Measurements from ENCODE around the gene CLEC4G.
"Not testable (repeated sequence)": the region's sequence is repeated elsewhere in the genome, so short reads cannot be mapped to it uniquely, and the experiment has no call there.

Gene CLEC4G

DNA sequence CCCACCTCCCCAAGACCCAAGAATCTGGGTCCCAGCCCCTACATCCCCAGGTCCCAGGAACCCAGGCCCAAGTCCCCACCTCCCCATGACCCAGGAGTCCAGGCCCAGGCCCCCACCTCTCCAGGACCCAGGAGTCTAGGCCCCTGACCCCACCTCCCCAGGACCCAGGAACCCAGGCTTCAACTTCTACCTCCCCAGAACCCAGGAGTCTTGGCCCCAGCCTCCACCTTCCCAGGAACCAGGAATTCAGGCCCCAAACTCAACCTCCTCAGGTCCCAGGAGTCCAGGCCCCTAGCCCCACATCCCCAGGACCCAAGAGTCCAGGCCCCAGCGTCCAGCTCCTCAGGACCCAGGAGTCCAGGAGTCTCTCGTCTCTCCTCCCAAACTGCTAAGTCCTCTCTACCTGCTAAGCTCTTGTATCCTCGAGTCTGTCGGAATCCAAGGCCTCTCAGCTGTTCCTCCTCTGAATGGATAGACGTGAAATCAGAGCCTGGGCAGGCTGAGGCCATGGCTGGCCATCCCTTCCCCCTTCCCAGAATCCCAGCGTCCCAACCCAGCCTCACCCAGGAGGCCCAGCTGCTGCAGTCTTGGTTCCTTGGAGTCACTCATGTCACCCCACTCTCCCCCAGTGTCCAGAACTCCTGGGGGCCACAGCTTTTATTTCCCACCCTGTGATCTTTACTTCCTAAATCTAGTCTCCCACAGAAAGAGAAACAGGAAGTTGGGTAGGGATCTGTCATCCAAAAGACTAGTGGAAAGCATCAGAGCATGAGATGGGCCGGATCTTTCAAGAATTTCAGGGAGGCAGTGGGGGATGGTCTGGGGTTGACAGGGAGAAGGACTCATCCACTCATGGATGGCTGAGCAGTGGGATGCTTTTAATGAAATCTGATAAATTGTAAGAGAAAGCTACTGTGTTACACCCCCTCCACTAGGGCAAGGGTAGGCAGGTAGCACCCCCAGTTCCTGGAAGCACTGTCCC lies 15.3 kb upstream of the CLEC4G start, which contains the start of gene CD209:
Gene CD209, minus strand, starts transcription at position 632 of the 982 bp plus-strand sequence. Its CDS starts 23 bp downstream, at position 609.
- DNase-seq: no peak

DNA sequence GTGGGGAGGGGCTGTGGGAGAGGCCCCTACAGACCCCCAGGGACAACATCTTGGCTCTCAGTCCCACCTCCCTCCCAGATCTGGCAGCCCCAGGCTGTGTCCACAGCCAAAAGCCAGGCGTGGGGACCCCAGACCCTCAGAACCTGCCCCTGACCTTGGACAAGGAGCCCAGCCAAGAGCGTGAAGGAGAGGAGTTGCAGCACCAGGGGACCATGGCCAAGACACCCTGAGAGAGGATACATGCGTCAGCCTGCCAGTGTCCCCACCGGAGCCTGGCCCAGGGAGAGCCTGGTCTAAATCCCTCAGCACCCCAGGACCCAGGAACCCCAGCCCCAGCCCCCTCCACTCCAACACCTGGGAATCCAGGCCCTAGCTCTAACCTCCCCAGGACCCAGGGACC lies 14.4 kb upstream of the CLEC4G start:
- DNase-seq: not testable (repeated sequence)

GRCh38 chr19:7744871-7745650 lies 13.2 kb upstream of the CLEC4G start:
- no peak for DNase-seq

DNA sequence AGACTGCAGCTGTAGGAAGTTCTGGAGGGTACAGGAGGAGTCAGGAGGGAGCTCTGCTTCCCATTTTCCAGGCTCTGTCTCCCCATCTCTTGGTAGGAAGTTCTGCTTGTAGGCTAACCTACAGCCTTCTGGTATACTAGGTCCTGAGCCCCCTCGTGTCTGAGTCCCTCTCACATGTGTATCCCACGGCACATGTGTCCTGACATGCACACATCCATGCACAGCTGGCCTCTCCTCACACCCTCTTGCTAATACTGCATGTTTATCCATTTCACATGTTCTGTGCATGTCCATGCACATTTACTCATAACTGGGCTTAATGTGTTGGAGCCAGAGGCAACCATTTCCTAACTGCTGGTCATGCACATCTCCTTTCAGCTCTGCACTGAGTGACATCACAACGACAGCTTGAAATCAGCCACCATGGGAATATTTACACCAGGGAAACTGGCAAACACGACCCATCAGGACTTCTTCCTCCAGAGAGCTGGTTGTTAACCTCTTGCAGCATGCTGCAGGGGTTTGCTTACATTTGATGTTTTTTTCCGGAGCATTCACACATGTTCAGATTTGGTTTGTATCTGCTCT lies 12.4 kb upstream of the CLEC4G start:
- DNase-seq: no peak

- DNase-seq: no peak
Observed at GRCh38 chr19:7743425-7743841, 11.5 kb upstream of the CLEC4G start.

GRCh38 chr19:7742991-7743390 lies 11.1 kb upstream of the CLEC4G start:
- DNase-seq: no peak

DNA sequence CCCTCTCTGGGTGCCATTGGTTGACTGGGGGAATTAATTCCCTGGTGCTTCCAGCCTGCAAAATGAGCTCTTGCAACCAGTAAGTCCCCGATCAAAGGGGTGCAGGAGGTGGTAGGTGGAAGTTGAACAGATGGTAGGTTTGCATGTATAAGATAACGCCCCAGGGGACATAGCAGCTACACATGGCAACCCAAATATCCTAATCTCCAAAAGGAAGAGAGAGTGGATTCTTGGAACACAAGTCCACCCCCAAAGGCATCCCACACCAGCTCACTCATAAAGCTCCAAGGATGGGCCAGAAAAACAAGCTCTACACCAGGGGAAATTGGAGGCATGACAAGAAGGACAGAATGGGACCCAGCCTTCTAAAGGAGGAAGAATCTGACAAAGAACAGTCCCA lies 10.7 kb upstream of the CLEC4G start:
- no peak for DNase-seq

DNA sequence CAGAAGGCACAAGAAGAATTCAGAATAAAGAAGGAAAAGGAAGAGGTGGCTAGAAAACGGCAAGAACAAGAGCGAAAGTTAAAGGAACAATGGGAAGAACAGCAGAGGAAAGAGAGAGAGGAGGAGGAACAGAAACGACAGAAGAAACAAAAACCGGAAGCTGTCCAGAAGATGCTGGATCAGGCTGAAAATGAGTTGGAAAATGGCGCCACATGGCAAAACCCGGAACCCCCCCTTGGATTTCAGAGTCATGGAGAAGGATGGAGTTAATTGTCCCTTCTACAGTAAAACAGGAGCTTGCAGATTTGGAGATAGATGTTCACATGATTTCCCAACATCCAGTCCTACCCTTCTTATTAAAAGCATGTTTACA lies 8.8 kb upstream of the CLEC4G start:
- no peak for DNase-seq

GRCh38 chr19:7739801-7740681 lies 8.1 kb upstream of the CLEC4G start:
- DNase-seq: no peak

- no peak for DNase-seq
Observed at GRCh38 chr19:7739211-7739755, 7.4 kb upstream of the CLEC4G start.

DNA sequence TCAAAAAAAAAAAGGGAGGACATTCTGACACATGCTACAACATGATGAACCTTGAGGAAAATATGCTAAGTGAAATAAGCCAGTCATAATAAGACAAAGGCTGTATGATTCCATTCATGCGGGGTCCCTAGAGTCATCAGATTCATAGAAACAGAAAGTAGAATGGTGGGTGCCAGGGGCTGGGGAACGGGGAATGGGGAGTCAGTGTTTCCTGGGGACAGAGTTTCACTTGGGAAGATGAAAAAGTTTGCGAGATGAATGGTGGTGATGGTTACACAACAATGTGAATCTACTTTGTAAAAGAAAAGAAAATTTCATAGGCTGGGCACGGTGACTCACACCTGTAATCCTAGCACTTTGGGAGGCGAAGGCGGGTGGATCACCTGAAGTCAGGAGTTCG lies 6.1 kb upstream of the CLEC4G start:
- no peak for DNase-seq

GRCh38 chr19:7737215-7737614 lies 5.3 kb upstream of the CLEC4G start:
- DNase-seq: no peak

GRCh38 chr19:7736148-7736547 lies 4.2 kb upstream of the CLEC4G start:
- DNase-seq: no peak

DNA sequence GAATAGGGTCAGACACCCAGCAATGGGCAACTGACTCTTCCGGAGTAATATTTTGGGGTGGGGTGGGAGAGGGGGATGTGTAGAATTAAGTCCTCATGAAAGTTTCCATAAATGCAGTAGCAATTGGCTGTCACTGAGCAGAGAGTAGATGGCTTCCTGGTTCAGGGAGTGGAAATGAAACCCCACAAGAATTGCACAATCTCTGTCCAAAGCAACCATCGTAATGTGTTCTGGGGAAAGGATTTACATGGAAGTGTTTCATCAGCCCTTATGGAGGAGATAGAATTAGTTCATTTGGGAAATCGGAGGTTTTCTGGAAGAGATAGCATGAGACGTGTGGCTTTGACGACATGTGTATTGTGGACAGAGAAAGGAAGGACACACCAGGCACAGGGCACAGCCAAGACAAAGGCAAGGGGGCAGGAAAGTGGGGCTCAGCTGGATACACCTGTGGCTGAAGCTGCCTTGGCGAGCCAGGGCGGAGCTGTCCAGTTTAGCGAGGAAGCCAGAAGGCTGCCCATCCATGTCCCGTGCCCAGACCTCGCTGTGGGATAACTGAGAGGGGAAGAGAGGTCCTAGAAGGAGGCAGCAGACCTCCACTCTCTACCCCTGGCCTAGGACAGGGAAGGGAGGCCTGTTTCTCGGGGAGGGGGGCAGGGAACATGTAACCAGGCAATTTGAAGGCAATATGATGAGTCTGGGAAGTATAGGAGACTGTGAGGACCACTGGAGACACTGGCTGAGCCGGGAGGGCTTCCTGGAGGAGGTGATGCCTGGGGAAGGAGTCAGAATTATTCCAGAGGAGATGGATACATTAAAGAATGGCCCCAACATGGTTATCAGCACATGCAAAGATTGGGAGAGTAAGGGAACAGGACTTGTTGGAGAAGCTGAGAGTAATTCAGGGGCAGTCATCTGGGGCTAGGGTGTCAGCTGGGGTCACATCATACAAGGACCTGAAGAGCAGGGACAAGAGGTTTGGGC lies 2.6 kb upstream of the CLEC4G start:
- no peak for DNase-seq

- DNase-seq: no peak
Observed at GRCh38 chr19:7733376-7733775, 1.5 kb upstream of the CLEC4G start.

DNA sequence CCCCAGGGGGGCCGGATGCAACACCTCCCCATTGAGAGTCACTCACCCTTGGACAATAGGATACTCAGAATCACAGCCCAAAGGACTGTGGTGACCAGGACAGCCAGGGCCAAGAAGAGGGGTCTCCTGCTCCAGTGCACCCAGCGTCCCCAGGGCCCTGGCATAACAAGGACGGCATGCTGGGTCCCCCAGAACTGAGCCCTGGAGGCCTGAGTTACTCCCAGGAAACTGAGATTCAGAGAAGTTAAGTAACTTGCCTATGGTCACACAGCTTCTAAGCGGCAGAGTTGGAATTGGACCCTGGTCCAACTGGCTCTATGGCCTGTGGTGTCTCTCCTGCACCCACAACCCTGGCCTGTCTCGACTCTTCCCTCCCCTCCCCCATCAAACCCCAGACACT lies 295 bp downstream of the CLEC4G start:
- DNase-seq: no peak

DNA sequence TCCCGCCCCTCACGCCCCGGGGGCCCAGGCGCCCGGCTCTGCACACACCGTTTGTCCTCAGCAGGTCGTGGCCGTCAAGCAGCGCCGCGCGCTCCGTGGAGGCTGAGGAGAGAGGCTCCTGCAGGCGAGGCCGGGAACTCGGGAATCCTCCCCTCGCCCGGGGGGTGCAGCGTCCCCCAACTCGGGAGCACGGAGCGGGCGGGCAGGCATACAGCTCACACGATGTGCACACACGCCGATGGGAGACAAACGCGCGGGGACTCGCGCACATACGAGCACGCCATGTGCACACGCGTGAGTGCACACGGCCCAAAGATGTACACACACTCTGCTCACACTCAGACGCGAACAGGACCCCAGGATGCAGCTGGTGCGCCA lies 703 bp downstream of the CLEC4G start:
- no peak for DNase-seq

GRCh38 chr19:7730286-7731217 lies 1.4 kb downstream of the CLEC4G start:
- no peak for DNase-seq

Data from hypothalamus (tissue), 51 donors.